Body of pancreas (tissue), 4 donors: ENCODE data around the gene RAB3GAP2. TPM values are rescaled to one million over a fixed set of nuclear protein-coding genes. Genes with fewer than 3 reads are reported as not detected.
"Not testable (repeated sequence)": the region's sequence is repeated elsewhere in the genome, so short reads cannot be mapped to it uniquely, and the experiment has no call there.

Experiments
- ATAC-seq: fragments of 150-250 bp; one replicate; pipeline ENCODE4 v1.9.1; 2016
- DNase-seq, 4 donors: peaks; one replicate each; pipeline ENCODE4 v3.0.0-alpha.2; 2019
- H3K27ac ChIP-seq, 4 donors: fragments of 200-600 bp; sonication (generic); 1 replicate in 3 of 4; 2 replicates in 1 of 4; pipeline versions ENCODE4 v1.5.1 to v1.6.1; 2016 to 2019; ENCODE audit warnings: mild to moderate bottlenecking in 1 of 4, mixed read lengths in 1 of 4, moderate library complexity in 1 of 4
- H3K27me3 ChIP-seq, 2 donors: fragments of 200-600 bp; sonication (generic); one replicate each; pipeline ENCODE4 v1.6.0; 2016; ENCODE audit warnings: mild to moderate bottlenecking in 1 of 2
- H3K36me3 ChIP-seq, 2 donors: fragments of 200-600 bp; sonication (generic); replicated peaks in 1 of 2; 2 replicates each; pipeline ENCODE4 v1.5.1; 2016; ENCODE audit warnings: low read depth in 2 of 2; ENCODE audit not compliant: insufficient read depth in 1 of 2
- H3K4me1 ChIP-seq: fragments of 200-600 bp; sonication (generic); one replicate; pipeline ENCODE4 v1.6.0; 2016
- H3K4me3 ChIP-seq, 2 donors: fragments of 200-600 bp; sonication (generic); 1 replicate in 1 of 2; 2 replicates in 1 of 2; pipeline ENCODE4 v1.5.1; 2016 to 2019
- H3K9me3 ChIP-seq, 3 donors: fragments of 200-600 bp; sonication (generic); 1 replicate in 2 of 3; 2 replicates in 1 of 3; pipeline ENCODE4 v1.5.1; 2016
- POLR2A ChIP-seq, 3 donors: fragments of 450-650 bp; IDR thresholded peaks; one replicate each; pipeline ENCODE4 v1.6.1; 2016; ENCODE audit warnings: antibody characterized with exemption in 3 of 3, mild to moderate bottlenecking in 2 of 3
- WGBS, 2 donors: methylation state at CpG; one replicate each; pipeline ENCODE4 v1.1.5; 2017; 5-methylcytosine and 5-hydroxymethylcytosine counted together
- intact Hi-C: fragments of 100-400 bp; cut with DNase I; formaldehyde crosslinking; loops from one replicate; pipeline ENCODE4 v1.15.1; 2023
- total RNA-seq, 2 donors: library from RNA; depleted of rRNA; stranded (reverse); fragments of >200 nt; gene quantifications; one replicate each; pipeline ENCODE4 v1.1.0, GENCODE V29; 2016
- TF ChIP-seq, protein P1 (sequence below), 7 experiments: fragments of 450-650 bp in 4 of 7; fragments of 200-600 bp in 3 of 7; sonication (generic) in 3 of 7; IDR thresholded peaks; one replicate each; pipeline ENCODE4 v1.5.1; 2016 to 2019; ENCODE audit warnings: antibody characterized with exemption in 7 of 7

RAB3GAP2 gene
- total RNA-seq, 2 donors from 2014 or later = 14.5 to 17.5 TPM

DNA sequence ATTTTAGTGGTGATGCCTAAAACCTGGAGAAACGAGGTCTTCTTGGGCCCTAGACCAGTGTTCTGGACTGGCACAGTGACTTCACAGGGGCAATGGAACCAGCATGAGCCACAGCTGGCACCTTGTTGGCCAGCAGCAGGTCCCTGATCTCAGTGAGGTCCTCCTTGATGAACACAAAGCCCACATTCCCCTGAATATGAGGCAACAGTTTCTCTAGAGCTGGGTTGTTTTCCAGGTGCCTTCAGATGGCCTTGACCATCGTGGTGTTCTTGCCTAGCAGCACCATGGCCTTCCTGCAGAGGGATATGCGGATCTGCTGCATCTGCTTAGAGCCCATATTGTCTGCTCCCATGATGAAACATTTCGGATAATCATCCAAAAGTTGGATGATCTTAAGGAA, 44.9 kb upstream of the RAB3GAP2 start:
- no peak overlapping the region for H3K27ac ChIP-seq
- H3K9me3 ChIP-seq = no peaks in the 10 kb centered on the region
- no peaks in the 10 kb centered on the region for H3K27me3 ChIP-seq
- no peak overlapping the region for H3K4me3 ChIP-seq
- no peak for ATAC-seq
- WGBS, 2 donors = 38 to 62% methylated on average over 4 of the region's 4 CpGs
- no peak for DNase-seq
- intact Hi-C loops = no loop called here
- no peaks in the 10 kb centered on the region for H3K4me1 ChIP-seq
- TF ChIP-seq, protein P1, sequence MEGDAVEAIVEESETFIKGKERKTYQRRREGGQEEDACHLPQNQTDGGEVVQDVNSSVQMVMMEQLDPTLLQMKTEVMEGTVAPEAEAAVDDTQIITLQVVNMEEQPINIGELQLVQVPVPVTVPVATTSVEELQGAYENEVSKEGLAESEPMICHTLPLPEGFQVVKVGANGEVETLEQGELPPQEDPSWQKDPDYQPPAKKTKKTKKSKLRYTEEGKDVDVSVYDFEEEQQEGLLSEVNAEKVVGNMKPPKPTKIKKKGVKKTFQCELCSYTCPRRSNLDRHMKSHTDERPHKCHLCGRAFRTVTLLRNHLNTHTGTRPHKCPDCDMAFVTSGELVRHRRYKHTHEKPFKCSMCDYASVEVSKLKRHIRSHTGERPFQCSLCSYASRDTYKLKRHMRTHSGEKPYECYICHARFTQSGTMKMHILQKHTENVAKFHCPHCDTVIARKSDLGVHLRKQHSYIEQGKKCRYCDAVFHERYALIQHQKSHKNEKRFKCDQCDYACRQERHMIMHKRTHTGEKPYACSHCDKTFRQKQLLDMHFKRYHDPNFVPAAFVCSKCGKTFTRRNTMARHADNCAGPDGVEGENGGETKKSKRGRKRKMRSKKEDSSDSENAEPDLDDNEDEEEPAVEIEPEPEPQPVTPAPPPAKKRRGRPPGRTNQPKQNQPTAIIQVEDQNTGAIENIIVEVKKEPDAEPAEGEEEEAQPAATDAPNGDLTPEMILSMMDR (IDR thresholded peaks at IDR 0.05) = no peak
- TF ChIP-seq POLR2A (IDR thresholded peaks at IDR 0.05) = no peak
- H3K36me3 ChIP-seq = no peaks in the 10 kb centered on the region

DNA sequence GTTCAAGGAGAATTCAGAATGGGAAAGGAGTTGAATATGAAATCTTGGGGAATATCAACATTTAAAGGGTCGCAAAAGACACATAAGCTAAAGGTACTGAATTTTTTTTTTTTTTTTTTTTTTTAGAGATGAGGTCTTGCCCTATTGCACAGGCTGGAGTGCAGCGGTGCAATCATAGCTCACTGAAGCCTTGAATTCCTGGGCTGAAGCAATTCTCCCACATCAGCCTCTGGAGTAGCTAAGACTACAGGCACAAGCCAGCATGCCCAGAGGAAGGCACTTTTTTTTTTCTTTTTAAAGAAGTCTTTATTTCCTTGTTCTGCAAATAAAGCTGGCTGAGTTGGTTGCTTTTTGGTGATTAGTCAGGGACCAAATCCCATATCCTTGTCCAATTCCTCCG, 44.1 kb upstream of the RAB3GAP2 start:
- Histone ChIP-seq H3K9me3 (no peaks in the 10 kb centered on the region), H3K27ac (no peak overlapping the region), H3K27me3 (no peaks in the 10 kb centered on the region), H3K4me3 (no peak overlapping the region), H3K36me3 (no peaks in the 10 kb centered on the region), H3K4me1 (no peaks in the 10 kb centered on the region)
- 50 to 89% methylated on average over 3 of the region's 3 CpGs for WGBS, 2 donors
- DNase-seq (no peak), ATAC-seq (no peak)
- no peak for TF ChIP-seq POLR2A (IDR thresholded peaks at IDR 0.05)
- TF ChIP-seq, protein P1 (IDR thresholded peaks at IDR 0.05) = no peak
- intact Hi-C loops = no loop called here

DNA sequence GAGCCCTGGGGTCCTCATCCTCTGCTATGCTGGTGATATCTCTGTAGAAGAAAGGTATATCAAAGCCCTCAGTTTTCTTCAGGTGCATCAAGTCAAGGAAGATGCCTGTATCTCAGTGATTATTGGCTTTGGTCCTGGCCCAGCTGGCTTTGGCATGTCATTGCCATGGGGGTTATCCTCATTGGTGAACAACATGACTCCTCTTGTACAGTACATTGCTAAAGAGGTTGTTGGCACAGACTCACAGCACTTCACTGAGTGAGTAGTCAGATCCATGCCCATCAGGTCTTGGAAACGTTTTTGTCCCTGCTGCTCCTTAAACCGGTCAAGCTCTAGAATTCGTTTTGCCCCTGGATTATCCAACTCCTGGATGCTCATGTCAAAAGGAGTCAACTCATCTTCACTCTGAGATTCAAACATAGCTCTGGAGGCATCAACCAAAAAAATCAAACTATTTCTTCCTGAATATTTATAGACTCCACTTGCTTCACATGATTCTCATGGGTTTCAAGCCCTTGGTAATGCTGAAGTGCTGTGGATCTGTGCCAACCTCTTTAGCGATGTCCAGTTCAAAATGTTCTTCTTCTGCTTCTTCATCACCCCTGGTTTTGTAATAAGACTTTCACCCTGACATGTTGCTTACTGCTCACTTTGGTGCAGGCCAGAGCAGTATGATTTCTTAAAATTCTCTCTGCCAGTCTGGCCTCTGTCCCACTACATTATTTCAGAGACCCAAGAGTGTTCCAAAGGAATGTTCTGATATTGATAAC, 43.0 kb upstream of the RAB3GAP2 start:
- H3K9me3 ChIP-seq = no peaks in the 10 kb centered on the region
- no peak overlapping the region for H3K4me3 ChIP-seq
- no peak overlapping the region for H3K27ac ChIP-seq
- no peaks in the 10 kb centered on the region for H3K36me3 ChIP-seq
- no peak for DNase-seq
- WGBS, 2 donors = 70 to 71% methylated on average over 4 of the region's 4 CpGs
- no peak for ATAC-seq
- H3K4me1 ChIP-seq = no peaks in the 10 kb centered on the region
- intact Hi-C loops = no loop called here
- TF ChIP-seq POLR2A (IDR thresholded peaks at IDR 0.05) = no peak
- TF ChIP-seq, protein P1 (IDR thresholded peaks at IDR 0.05) = no peak
- no peaks in the 10 kb centered on the region for H3K27me3 ChIP-seq

DNA sequence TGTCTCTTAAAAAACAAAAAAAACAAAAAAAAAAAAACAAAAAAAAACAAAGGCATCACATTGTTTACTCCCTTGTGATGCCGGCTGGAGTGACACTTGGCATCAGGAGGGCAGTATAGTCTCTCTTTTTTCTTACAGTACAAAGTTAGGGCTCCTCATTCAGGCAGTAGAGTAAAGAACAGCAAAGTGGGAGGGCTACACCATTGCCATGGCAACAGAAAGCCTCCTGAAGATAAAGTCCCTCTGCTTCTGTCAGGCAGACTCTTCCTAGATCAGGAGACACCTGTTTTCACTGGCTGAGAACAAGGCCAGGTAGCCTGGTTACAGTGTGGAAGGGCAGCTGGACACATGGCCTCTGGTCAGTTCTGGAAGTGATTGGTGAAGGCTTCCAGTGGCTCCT, 41.3 kb upstream of the RAB3GAP2 start:
- WGBS, 2 donors = 60 to 68% methylated on average over 1 of the region's 1 CpG
- intact Hi-C loops = no loop called here
- Histone ChIP-seq H3K4me3 (no peak overlapping the region), H3K4me1 (no peaks in the 10 kb centered on the region), H3K27ac (no peak overlapping the region), H3K9me3 (no peaks in the 10 kb centered on the region), H3K27me3 (no peaks in the 10 kb centered on the region), H3K36me3 (no peaks in the 10 kb centered on the region)
- DNase-seq = no peak
- TF ChIP-seq POLR2A (IDR thresholded peaks at IDR 0.05) = no peak
- TF ChIP-seq, protein P1 (IDR thresholded peaks at IDR 0.05) = no peak
- ATAC-seq = no peak

DNA sequence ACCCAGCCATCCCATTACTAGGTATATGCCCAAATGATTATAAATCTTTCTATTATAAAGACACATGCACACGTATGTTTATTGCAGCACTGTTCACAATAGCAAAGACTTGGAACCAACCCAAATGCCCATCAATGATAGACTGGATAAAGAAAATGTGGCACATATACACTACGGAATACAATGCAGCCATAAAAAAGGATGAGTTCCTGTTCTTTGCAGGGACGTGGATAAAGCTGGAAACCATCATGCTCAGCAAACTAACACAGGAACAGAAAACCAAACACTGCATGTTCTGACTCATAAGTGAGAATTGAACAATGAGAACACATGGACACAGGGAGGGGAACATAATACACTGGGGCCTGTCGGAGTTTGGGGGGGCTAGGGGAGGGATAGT, 37.9 kb upstream of the RAB3GAP2 start:
- H3K27ac ChIP-seq, intact Hi-C loops, DNase-seq, H3K9me3 ChIP-seq, H3K36me3 ChIP-seq, H3K4me1 ChIP-seq, H3K27me3 ChIP-seq, ATAC-seq, H3K4me3 ChIP-seq: not testable (repeated sequence)
- 75 to 81% methylated on average over 4 of the region's 4 CpGs for WGBS, 2 donors
